BJ (cell line): Measurements from ENCODE around the gene TCL1A. TPM values are rescaled to one million over a fixed set of nuclear protein-coding genes. Genes with fewer than 3 reads are reported as not detected.
"Not testable (repeated sequence)": the region's sequence is repeated elsewhere in the genome, so short reads cannot be mapped to it uniquely, and the experiment has no call there.

Experiments
- CTCF ChIA-PET: fragments of 350-600 bp; formaldehyde crosslinking; extraction: SDS; loops from one replicate; lab custom pipeline; 2021; ENCODE audit warnings: antibody characterized with exemption, inconsistent platforms; lab: Yijun Ruan, JAX
- POLR2A ChIA-PET: fragments of 300-600 bp; sonication (Branson Sonifier 250); formaldehyde crosslinking; extraction: SDS; loops from one replicate; lab custom pipeline; 2021; ENCODE audit warnings: antibody characterized with exemption; lab: Charles Lee
- DNase-seq: peaks from one replicate; pipeline ENCODE4 v3.0.0-alpha.2; 2011; ENCODE audit warnings: low read depth
- H3K27me3 ChIP-seq: 2 replicates; pipeline ENCODE4 v1.6.0; 2011; ENCODE audit warnings: low read length; ENCODE audit not compliant: control insufficient read depth, insufficient read depth
- H3K36me3 ChIP-seq: 2 replicates; pipeline ENCODE4 v1.5.1; 2011; ENCODE audit warnings: low read length; ENCODE audit not compliant: control insufficient read depth, insufficient read depth
- H3K4me3 ChIP-seq: 2 replicates; pipeline ENCODE4 v1.5.1; 2011; ENCODE audit warnings: low read depth, mild to moderate bottlenecking, control low read depth, low read length
- CTCF ChIP-seq: IDR thresholded peaks from 2 replicates; pipeline ENCODE4 v1.5.1; 2011; ENCODE audit warnings: low read depth, mild to moderate bottlenecking, control low read depth, inconsistent platforms, low read length, moderate library complexity; ENCODE audit not compliant: insufficient read depth
- polyA plus RNA-seq: library from polyadenylated mRNA; depleted of rRNA; stranded (reverse); fragments of >200 nt; gene quantifications from 2 replicates; pipeline ENCODE4 v1.2.3, GENCODE V29; 2011

Gene TCL1A
- polyA plus RNA-seq, 1 experiment: not detected

GRCh38 chr14:95739356-95739755, 25.4 kb upstream of the TCL1A start:
- no peaks in the 10 kb centered on the region for H3K36me3 ChIP-seq
- H3K4me3 ChIP-seq: no peak overlapping the region
- no peaks in the 10 kb centered on the region for H3K27me3 ChIP-seq
- POLR2A ChIA-PET: no interaction called here
- CTCF ChIA-PET: no interaction called here
- TF ChIP-seq CTCF: no peak
- DNase-seq: no peak

- no peak for TF ChIP-seq CTCF
- CTCF ChIA-PET: no interaction called here
- no peaks in the 10 kb centered on the region for H3K36me3 ChIP-seq
- no peaks in the 10 kb centered on the region for H3K27me3 ChIP-seq
- POLR2A ChIA-PET: no interaction called here
- no peak for DNase-seq
- no peak overlapping the region for H3K4me3 ChIP-seq
Measured at GRCh38 chr14:95733212-95733611, 19.3 kb upstream of the TCL1A start.

- TF ChIP-seq CTCF: no peak
- CTCF ChIA-PET: no interaction called here
- H3K36me3 ChIP-seq: no peaks in the 10 kb centered on the region
- no peaks in the 10 kb centered on the region for H3K27me3 ChIP-seq
- no peak for DNase-seq
- no peak overlapping the region for H3K4me3 ChIP-seq
- POLR2A ChIA-PET: no interaction called here
Measured at GRCh38 chr14:95730126-95730525, 16.2 kb upstream of the TCL1A start.

GRCh38 chr14:95729402-95730028, 15.6 kb upstream of the TCL1A start:
- POLR2A ChIA-PET, H3K4me3 ChIP-seq, CTCF ChIA-PET, H3K36me3 ChIP-seq, DNase-seq, H3K27me3 ChIP-seq: not testable (repeated sequence)

- ChIA-PET CTCF (interaction anchor here (1.0 kb wide), 1 partner anchor 12 kb away, joined by 3 read pairs; no protein-coding TSS in a partner anchor), POLR2A (no interaction called here)
- no peak overlapping the region for H3K4me3 ChIP-seq
- DNase-seq: no peak
- no peak for TF ChIP-seq CTCF
- no peaks in the 10 kb centered on the region for H3K36me3 ChIP-seq
- H3K27me3 ChIP-seq: no peaks in the 10 kb centered on the region
Measured at GRCh38 chr14:95727056-95727700, 13.3 kb upstream of the TCL1A start.
